Ascending aorta (tissue), 2 donors: ENCODE measurements around the gene HECA. TPM values are rescaled to one million over a fixed set of nuclear protein-coding genes. Genes with fewer than 3 reads are reported as not detected.
"Not testable (repeated sequence)": the region's sequence is repeated elsewhere in the genome, so short reads cannot be mapped to it uniquely, and the experiment has no call there.

Experiments
- DNase-seq, 2 donors: peaks; one replicate each; pipeline ENCODE4 v3.0.0-alpha.2; 2019; ENCODE audit warnings: low spot score in 2 of 2
- H3K27ac ChIP-seq, 2 donors: fragments of 200-600 bp; sonication (generic); one replicate each; pipeline ENCODE4 v1.5.1; 2016 to 2017; ENCODE audit warnings: mild to moderate bottlenecking in 1 of 2
- H3K27me3 ChIP-seq: fragments of 200-600 bp; sonication (generic); one replicate; pipeline ENCODE4 v1.5.1; 2017
- H3K36me3 ChIP-seq, 2 donors: fragments of 200-600 bp; sonication (generic); one replicate each; pipeline ENCODE4 v1.5.1; 2016
- H3K4me1 ChIP-seq, 2 donors: fragments of 200-600 bp; sonication (generic); one replicate each; pipeline ENCODE4 v1.5.1; 2016 to 2017; ENCODE audit warnings: mild to moderate bottlenecking in 1 of 2
- H3K4me3 ChIP-seq, 2 donors: fragments of 200-600 bp; sonication (generic); one replicate each; pipeline ENCODE4 v1.5.1; 2016 to 2017; ENCODE audit warnings: mild to moderate bottlenecking in 1 of 2
- H3K9me3 ChIP-seq, 2 donors: fragments of 200-600 bp; sonication (generic); one replicate each; pipeline ENCODE4 v1.5.1; 2016
- intact Hi-C: fragments of 100-400 bp; cut with DNase I; formaldehyde crosslinking; loops from one replicate; pipeline ENCODE4 v1.15.1; 2023
- total RNA-seq: library from RNA; depleted of rRNA; stranded (reverse); fragments of >200 nt; gene quantifications from one replicate; pipeline ENCODE4 v1.1.0, GENCODE V29; 2016
- TF ChIP-seq, protein P1 (sequence below), 3 experiments: fragments of 200-600 bp in 2 of 3; fragments of 450-650 bp in 1 of 3; sonication (generic) in 2 of 3; IDR thresholded peaks; one replicate each; pipeline ENCODE4 v1.5.1; 2016 to 2019; ENCODE audit warnings: antibody characterized with exemption in 3 of 3, mild to moderate bottlenecking in 1 of 3, moderate library complexity in 1 of 3

HECA gene
- total RNA-seq, 1 donor from 2014 or later: 27.0 TPM

DNA sequence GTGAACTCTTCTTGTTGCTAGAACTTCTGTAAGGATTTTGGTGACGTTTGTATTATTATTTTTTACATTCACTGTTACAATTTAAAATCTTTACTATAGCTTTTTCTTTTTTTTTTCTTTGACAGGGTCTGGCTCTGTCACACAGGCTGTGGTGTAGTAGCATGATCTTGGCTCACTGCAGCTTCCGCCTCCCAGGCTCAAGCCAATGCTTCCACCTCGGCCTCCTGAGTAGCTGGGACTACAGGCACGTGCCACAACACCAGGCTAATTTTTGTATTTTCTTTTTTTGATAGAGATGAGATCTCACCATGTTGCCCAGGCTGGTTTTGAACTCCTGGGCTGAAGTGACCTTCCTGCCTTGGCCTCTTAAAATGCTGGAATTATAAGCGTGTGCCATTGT is 21.2 kb downstream of the HECA start:
- Histone ChIP-seq H3K4me1 (peaks cover 0 to 30% of the 10 kb centered on the region in 2 donors), H3K9me3 (no peaks in the 10 kb centered on the region), H3K27me3 (no peaks in the 10 kb centered on the region), H3K27ac (no peak overlapping the region), H3K36me3 (no peaks in the 10 kb centered on the region), H3K4me3 (peak overlapping the region in 1 of 2 donors; percentile 13)
- no peak for DNase-seq
- TF ChIP-seq, protein P1, sequence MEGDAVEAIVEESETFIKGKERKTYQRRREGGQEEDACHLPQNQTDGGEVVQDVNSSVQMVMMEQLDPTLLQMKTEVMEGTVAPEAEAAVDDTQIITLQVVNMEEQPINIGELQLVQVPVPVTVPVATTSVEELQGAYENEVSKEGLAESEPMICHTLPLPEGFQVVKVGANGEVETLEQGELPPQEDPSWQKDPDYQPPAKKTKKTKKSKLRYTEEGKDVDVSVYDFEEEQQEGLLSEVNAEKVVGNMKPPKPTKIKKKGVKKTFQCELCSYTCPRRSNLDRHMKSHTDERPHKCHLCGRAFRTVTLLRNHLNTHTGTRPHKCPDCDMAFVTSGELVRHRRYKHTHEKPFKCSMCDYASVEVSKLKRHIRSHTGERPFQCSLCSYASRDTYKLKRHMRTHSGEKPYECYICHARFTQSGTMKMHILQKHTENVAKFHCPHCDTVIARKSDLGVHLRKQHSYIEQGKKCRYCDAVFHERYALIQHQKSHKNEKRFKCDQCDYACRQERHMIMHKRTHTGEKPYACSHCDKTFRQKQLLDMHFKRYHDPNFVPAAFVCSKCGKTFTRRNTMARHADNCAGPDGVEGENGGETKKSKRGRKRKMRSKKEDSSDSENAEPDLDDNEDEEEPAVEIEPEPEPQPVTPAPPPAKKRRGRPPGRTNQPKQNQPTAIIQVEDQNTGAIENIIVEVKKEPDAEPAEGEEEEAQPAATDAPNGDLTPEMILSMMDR (IDR thresholded peaks at IDR 0.05): no peak
- intact Hi-C loops: no loop called here

DNA sequence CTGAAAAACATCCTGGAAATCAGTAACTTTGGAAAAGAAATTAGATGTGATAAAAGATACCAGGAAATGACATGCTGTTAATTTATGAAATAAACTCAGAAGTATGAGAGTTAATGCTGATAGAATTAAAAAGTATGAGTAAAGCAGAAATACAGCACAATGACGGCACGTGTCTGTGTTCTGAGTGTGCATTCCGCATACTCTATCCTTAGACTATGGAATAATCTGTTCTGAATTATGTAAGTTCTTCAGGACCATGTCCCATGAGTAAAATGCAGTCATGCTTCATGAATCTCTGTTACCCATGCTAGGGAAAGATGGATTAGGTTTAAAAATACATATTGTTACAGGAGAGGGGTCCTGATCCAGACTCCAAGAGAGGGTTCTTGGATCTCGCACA is 21.7 kb downstream of the HECA start:
- H3K4me3 ChIP-seq: peak overlapping the region in 1 of 2 donors; percentile 13
- H3K36me3 ChIP-seq: no peaks in the 10 kb centered on the region
- intact Hi-C loops: no loop called here
- H3K27ac ChIP-seq: no peak overlapping the region
- no peak for DNase-seq
- H3K4me1 ChIP-seq: peaks cover 0 to 30% of the 10 kb centered on the region in 2 donors
- H3K27me3 ChIP-seq: no peaks in the 10 kb centered on the region
- TF ChIP-seq, protein P1 (IDR thresholded peaks at IDR 0.05): no peak
- no peaks in the 10 kb centered on the region for H3K9me3 ChIP-seq

DNA sequence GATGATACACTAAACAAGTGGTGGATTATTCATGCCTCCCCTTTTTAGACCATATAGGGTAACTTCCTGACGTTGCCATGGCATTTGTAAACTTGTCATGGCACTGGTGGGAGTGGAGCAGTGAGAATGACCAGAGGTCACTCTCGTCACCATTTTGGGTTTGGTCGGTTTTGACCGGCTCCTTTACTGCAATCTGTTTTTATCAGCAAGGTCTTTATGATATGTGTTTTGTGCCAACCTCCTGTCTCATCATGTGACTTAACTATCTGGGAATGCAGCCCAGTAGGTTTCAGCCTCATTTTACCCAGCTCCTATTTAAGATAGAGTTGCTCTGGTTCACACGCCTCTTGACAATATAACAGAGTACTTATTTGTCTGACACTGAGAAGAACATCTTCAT is 22.2 kb downstream of the HECA start:
- H3K4me1 ChIP-seq: peaks cover 0 to 30% of the 10 kb centered on the region in 2 donors

DNA sequence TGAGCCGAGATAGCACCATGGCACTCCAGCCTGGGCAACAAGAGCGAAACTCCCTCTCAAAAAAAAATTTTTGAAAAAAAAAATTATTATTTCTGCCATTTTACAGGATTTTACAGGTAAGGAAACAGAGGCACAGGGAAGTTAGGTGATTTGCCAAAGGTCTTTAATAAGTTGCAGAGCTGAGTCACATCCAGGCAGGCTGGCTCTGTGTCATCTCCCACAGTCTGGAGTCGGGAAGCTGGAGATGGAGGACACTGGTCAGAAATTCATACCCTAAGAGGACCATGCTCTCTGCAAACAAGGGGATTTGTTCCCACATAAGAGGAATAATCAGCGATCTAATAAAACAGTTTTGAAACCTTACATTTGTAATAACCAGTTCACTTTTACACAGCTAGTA is 24.1 kb downstream of the HECA start:
- intact Hi-C loops: no loop called here

More for the DNA sequence above, 22.2 kb downstream of the HECA start:
- H3K27me3 ChIP-seq, H3K27ac ChIP-seq, H3K36me3 ChIP-seq, intact Hi-C loops, DNase-seq, H3K9me3 ChIP-seq: not testable (repeated sequence)
- H3K4me3 ChIP-seq: peak overlapping the region in 1 of 2 donors; percentile 13

DNA sequence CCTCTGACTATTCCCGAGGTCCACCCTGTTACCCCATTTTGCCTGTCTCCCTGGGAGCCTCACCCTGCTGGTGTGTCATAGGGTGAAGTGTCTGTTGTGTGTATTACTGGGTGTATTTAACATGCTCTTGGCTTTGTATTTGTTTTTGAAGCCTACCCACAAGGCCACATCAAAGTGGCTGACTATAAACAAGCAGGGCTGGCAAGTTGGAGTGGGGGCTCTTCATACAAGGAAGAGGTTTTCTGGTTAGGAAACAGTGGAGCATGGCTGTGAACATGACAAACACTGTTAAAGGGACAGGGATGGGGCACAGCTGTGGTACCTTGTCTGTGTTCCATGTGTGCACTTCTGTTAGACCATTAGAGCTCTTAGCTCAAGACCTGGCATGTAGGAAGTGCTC is 26.3 kb downstream of the HECA start:
- no peak for DNase-seq
- no peak overlapping the region for H3K4me3 ChIP-seq
- H3K4me1 ChIP-seq: peaks cover 0 to 11% of the 10 kb centered on the region in 2 donors
- H3K36me3 ChIP-seq: peaks cover 2% of the 10 kb centered on the region in 2 donors
- no peaks in the 10 kb centered on the region for H3K27me3 ChIP-seq
- intact Hi-C loops: no loop called here
- TF ChIP-seq, protein P1 (IDR thresholded peaks at IDR 0.05): no peak
- H3K27ac ChIP-seq: no peak overlapping the region
- no peaks in the 10 kb centered on the region for H3K9me3 ChIP-seq

More for the DNA sequence above, 24.1 kb downstream of the HECA start:
- DNase-seq: no peak
- no peaks in the 10 kb centered on the region for H3K27me3 ChIP-seq
- no peak overlapping the region for H3K27ac ChIP-seq
- H3K4me3 ChIP-seq: no peak overlapping the region
- H3K4me1 ChIP-seq: peaks cover 0 to 17% of the 10 kb centered on the region in 2 donors
- no peaks in the 10 kb centered on the region for H3K36me3 ChIP-seq
- TF ChIP-seq, protein P1 (IDR thresholded peaks at IDR 0.05): no peak
- no peaks in the 10 kb centered on the region for H3K9me3 ChIP-seq

DNA sequence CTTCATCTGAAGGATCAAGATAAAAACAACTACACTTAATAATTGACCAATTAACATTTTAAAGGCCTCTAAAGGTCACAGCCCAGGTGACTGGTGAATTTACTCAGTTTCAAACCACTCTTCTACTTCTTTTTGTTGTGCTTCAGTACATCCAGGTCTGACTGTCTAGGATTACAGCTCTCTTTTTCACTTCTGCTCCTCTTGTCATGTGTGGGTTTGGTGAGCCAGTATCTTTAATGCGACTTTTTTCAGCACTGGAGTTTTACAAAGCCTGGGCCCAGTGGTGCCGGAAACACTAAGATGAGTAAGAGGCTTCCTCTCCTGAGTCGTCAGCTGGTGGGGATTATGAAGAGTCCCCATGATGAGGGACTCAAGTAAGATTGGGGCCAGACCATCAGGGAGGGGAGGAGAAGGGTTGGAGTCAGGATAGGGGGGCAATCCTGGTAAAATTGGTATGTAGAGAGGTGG is 27.0 kb downstream of the HECA start:
- H3K27ac ChIP-seq: no peak overlapping the region
- peaks cover 0 to 6% of the 10 kb centered on the region in 2 donors for H3K4me1 ChIP-seq
- intact Hi-C loops: no loop called here

More for the DNA sequence above, 27.0 kb downstream of the HECA start:
- DNase-seq: no peak
- no peaks in the 10 kb centered on the region for H3K9me3 ChIP-seq
- TF ChIP-seq, protein P1 (IDR thresholded peaks at IDR 0.05): no peak
- no peaks in the 10 kb centered on the region for H3K27me3 ChIP-seq
- peaks cover 8 to 9% of the 10 kb centered on the region in 2 donors for H3K36me3 ChIP-seq
- H3K4me3 ChIP-seq: no peak overlapping the region
